Measurements from ENCODE around the gene CBL. TPM values are rescaled to one million over a fixed set of nuclear protein-coding genes. Genes with fewer than 3 reads are reported as not detected.
"Not testable (repeated sequence)": the region's sequence is repeated elsewhere in the genome, so short reads cannot be mapped to it uniquely, and the experiment has no call there.

The CBL gene
- total RNA-seq, 2 experiments from 2014 or later = 43.6 to 43.7 TPM

DNA sequence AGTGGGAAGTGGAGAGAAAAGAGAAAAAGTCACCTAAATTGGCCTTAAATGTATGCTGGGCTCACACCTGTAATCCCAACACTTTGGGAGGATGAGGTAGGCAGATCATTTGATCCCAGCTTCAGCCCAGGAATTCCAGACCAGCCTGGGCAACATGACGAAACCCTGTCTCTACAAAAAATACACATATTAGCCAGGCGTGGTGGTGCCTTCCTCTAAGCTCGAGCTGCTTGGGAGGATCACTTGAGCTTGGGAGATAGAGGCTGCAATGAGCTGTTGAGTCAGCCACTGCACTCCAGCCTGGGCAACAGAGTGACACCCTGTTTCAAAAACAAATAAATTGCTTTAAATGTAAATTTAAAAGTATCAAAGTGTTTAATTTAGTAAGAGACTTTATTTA is 3.9 kb downstream of the CBL start:
- no peak for DNase-seq
- ATAC-seq = no peak
- Mint-ChIP-seq H3K4me3 (no peak overlapping the region), H3K27ac (no peak overlapping the region), H3K36me3 (ENCODE audit: low read depth) (peaks cover 17% of the 10 kb centered on the region), H3K27me3 (ENCODE audit: low read depth) (no peaks in the 10 kb centered on the region), H3K4me1 (ENCODE audit: low read depth) (peaks cover 23% of the 10 kb centered on the region), H3K9me3 (ENCODE audit: insufficient read depth) (no peaks in the 10 kb centered on the region)
- ChIA-PET POLR2A (no interaction called here), CTCF (interaction anchor here (0.6 to 3.5 kb wide), 3 partner anchors 75 to 265 kb away, joined by 3 to 15 read pairs (median 5); no protein-coding TSS in a partner anchor)

DNA sequence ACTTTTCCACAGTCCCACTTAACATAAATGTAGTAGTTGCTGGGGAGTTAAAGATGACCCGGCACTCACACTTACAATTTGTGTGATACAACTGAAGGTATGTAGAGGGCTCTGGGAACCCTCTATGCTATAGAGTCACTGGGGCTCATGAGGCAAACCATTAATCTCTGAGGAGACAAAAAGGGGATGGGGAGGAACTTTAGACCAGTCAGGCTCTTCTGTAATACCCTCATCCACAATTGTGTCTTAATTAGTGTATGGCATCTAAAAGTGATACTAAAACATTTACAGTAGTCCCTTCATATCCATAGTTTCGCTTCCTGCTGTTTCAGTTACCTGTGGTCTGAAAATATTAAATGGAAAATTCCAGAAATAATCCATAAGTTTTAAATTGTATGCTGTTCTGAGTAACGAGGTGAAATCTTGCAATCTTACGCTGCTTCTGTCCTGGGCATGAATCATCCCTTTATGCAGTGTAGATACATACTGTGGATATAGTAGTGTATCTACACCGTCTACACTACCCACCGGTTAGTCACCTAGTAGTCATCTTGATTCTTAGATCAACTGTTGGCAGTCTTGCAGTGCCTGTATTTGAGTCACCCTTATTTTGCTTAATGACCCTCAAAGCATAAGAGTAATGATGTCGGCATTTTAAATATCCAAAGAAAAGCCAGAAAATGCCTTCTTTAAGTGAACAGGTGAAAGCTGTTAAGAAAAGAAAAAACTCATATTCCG is 12.2 kb downstream of the CBL start:
- Mint-ChIP-seq H3K27ac (no peak overlapping the region), H3K27me3 (ENCODE audit: low read depth) (no peaks in the 10 kb centered on the region), H3K36me3 (ENCODE audit: low read depth) (peaks cover 16% of the 10 kb centered on the region), H3K4me3 (no peak overlapping the region), H3K4me1 (ENCODE audit: low read depth) (peaks cover 25% of the 10 kb centered on the region), H3K9me3 (ENCODE audit: insufficient read depth) (no peaks in the 10 kb centered on the region)
- no peak for DNase-seq
- ATAC-seq = no peak
- ChIA-PET POLR2A (no interaction called here), CTCF (interaction anchor here (1.2 kb wide), 1 partner anchor 120 kb away, joined by 5 read pairs; no protein-coding TSS in a partner anchor)

DNA sequence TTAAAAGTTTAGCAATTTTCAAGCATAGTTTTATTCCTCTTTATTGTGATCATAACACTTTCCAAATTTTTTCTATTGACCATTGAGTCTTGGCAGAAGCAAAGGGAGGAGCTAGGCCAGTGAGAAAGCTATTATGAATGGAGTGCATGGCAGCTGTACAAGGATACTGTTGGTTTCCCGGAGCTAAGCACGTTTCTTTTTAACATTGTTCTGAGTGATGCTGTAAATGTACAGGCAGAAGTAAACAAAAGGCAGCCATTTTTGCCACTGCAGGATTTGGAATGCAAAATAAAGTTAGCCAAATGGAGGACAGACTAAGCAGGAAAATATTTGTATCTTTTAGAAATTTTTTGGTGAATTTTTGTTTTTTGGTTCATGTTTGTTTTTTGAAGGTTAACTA is 16.2 kb downstream of the CBL start:
- peaks cover 28% of the 10 kb centered on the region for H3K36me3 Mint-ChIP-seq (ENCODE audit: low read depth)
- peaks cover 29% of the 10 kb centered on the region for H3K4me1 Mint-ChIP-seq (ENCODE audit: low read depth)
- ChIA-PET CTCF (interaction anchor here (0.6 to 0.9 kb wide), 2 partner anchors 30 to 45 kb away, joined by 3 read pairs; no protein-coding TSS in a partner anchor), POLR2A (interaction anchor here (0.6 kb wide), 2 partner anchors 44 to 114 kb away, joined by 3 read pairs; no protein-coding TSS in a partner anchor)
- H3K4me3 Mint-ChIP-seq = no peak overlapping the region
- no peaks in the 10 kb centered on the region for H3K27me3 Mint-ChIP-seq (ENCODE audit: low read depth)
- no peaks in the 10 kb centered on the region for H3K9me3 Mint-ChIP-seq (ENCODE audit: insufficient read depth)
- ATAC-seq = no peak
- no peak for DNase-seq
- no peak overlapping the region for H3K27ac Mint-ChIP-seq

DNA sequence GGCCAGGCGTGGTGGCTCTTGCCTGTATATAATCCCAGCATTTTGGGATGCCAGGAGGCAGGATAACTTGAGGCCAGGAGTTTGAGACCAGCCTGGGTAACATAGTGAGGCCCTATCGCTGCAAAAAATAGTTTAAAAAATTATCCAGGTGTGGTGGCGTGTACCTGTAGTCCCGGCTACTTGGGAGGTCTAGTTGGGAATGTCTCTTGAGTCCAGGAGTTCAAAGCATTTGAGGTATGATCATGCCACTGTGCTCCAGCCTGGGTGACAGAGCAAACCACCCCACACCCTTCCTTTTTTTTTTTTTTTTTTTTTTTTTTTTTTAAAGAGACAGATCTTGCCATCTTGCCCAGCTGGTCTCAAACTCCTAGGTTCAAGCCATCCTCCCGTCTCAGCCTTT is 16.8 kb downstream of the CBL start:
- Mint-ChIP-seq H3K27ac (no peak overlapping the region), H3K36me3 (ENCODE audit: low read depth) (peaks cover 25% of the 10 kb centered on the region), H3K4me1 (ENCODE audit: low read depth) (peaks cover 29% of the 10 kb centered on the region), H3K9me3 (ENCODE audit: insufficient read depth) (no peaks in the 10 kb centered on the region), H3K27me3 (ENCODE audit: low read depth) (no peaks in the 10 kb centered on the region), H3K4me3 (no peak overlapping the region)
- no peak for ATAC-seq
- ChIA-PET POLR2A (interaction anchor here (0.6 kb wide), 1 partner anchor 115 kb away, joined by 3 read pairs; no protein-coding TSS in a partner anchor), CTCF (interaction anchor here (0.9 kb wide), 1 partner anchor 31 kb away, joined by 3 read pairs; no protein-coding TSS in a partner anchor)
- DNase-seq = no peak

DNA sequence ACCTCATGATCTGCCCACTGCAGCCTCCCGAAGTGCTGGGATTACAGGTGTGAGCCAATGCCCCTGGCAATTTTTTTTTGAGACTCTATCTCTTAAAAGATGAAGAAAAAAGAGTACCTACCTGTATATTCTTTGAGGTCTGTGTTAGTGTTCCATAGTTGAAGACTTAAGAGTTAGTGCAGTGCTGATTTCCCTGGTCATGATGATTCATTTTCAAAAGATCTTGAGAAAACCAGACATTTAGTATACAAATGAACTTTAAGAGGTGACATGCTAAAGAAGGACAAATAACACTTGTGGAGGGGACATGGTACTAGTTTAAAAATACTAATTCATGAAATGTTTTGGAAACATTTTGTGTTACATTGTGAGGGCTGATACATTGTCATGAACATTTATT is 17.7 kb downstream of the CBL start:
- no peak for ATAC-seq
- Mint-ChIP-seq H3K36me3 (ENCODE audit: low read depth) (peaks cover 19% of the 10 kb centered on the region), H3K9me3 (ENCODE audit: insufficient read depth) (no peaks in the 10 kb centered on the region), H3K4me1 (ENCODE audit: low read depth) (peaks cover 32% of the 10 kb centered on the region), H3K27me3 (ENCODE audit: low read depth) (no peaks in the 10 kb centered on the region), H3K4me3 (no peak overlapping the region), H3K27ac (peak overlapping the region; percentile 39)
- ChIA-PET POLR2A (no interaction called here), CTCF (interaction anchor here (1.0 kb wide), 2 partner anchors 18 to 61 kb away, joined by 3 to 4 read pairs; partner anchors contain the start of gene CBL)
- DNase-seq = no peak

DNA sequence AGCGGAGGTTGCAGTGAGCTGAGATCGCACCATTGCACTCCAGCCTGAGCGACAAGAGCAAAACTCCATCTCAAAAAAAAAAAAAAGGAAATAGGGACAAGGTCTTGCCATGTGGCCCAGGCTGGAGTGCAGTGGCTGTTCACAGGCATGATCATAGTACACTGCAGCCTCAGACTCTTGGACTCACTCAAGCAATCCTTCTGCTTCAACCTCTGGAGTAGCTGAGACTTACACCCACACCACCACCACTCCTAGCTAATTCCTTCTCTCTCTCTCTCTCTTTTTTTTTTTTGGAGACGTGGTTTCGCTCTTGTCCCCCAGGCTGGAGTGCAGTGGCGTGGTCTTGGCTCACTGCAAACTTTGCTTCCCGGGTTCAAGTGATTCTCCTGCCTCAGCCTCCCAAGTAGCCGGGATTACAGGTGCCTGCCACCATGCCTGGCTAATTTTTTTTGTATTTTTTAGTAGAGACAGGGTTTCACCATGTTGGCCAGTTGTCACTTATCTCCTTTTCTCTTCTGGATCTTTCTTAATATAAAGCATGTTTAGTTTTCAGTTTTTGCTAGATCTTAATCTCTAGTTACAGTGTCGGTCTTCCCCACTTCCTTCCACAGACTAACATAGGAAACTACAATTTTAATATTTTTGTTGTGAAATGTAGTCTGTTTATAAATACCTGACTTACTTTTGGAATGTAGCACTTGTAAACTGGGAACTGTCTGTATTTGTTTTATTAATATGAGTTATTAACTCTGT is 22.6 kb downstream of the CBL start:
- H3K4me3 Mint-ChIP-seq = peak overlapping the region; percentile 49
- peaks cover 38% of the 10 kb centered on the region for H3K36me3 Mint-ChIP-seq (ENCODE audit: low read depth)
- peak overlapping the region; percentile 58 for H3K27ac Mint-ChIP-seq
- not testable (repeated sequence) for DNase-seq; H3K27me3 Mint-ChIP-seq (ENCODE audit: low read depth); H3K9me3 Mint-ChIP-seq (ENCODE audit: insufficient read depth)
- ATAC-seq = peak; percentile 75
- peaks cover 38% of the 10 kb centered on the region for H3K4me1 Mint-ChIP-seq (ENCODE audit: low read depth)
- ChIA-PET POLR2A (interaction anchor here (0.6 kb wide), 1 partner anchor 23 kb away, joined by 3 read pairs; the partner anchor contains the start of gene CBL), CTCF (interaction anchor here (0.6 to 1.4 kb wide), 7 partner anchors 22 to 119 kb away, joined by 3 to 7 read pairs (median 3); partner anchors contain the start of gene CBL)

DNA sequence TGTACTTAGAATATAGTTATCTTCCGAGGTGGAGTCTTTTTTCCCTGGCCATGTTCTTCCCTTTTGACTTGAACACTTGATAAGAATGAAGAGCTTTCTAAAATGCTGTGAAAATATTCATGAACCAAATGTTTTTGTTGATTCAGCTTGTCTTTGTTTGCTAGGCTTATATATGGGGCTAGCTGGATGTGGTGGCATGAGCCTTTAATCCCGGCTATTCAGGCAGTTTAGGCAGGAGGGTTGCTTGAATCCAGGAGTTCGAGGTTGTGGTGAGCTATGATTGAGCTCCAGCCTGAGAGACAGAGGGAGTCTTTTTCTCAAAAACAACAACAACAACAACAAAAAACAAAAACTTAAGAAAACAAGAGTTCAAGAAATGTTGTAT is 23.1 kb downstream of the CBL start:
- DNase-seq (no peak), ATAC-seq (no peak)
- Mint-ChIP-seq H3K27ac (peak overlapping the region; percentile 58), H3K9me3 (ENCODE audit: insufficient read depth) (no peaks in the 10 kb centered on the region), H3K27me3 (ENCODE audit: low read depth) (no peaks in the 10 kb centered on the region), H3K4me3 (peak overlapping the region; percentile 49), H3K36me3 (ENCODE audit: low read depth) (peaks cover 37% of the 10 kb centered on the region), H3K4me1 (ENCODE audit: low read depth) (peaks cover 33% of the 10 kb centered on the region)
- ChIA-PET CTCF (interaction anchor here (0.6 to 1.4 kb wide), 6 partner anchors 22 to 118 kb away, joined by 3 to 7 read pairs (median 4); partner anchors contain the start of gene CBL), POLR2A (interaction anchor here (0.6 kb wide), 1 partner anchor 23 kb away, joined by 3 read pairs; the partner anchor contains the start of gene CBL)

DNA sequence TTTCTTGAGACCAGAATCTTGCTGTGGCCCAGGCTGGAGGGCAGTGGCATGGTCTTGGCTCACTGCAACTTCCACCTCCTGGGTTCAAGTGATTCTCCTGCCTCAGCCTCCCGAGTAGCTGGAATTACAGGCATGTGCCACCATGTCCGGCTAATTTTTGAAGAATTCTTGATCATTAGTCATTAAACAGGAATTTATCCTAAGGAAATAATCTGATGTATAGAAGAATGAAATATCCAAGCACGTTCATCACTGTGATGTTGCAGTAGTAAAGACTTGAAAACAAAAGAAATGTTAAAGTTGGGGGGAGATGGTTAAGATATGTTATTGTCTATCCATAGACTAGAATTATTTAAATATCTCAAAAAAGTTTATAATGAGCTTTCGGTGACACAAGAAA is 23.6 kb downstream of the CBL start:
- ATAC-seq (no peak), DNase-seq (no peak)
- H3K4me1 Mint-ChIP-seq (ENCODE audit: low read depth) = peaks cover 32% of the 10 kb centered on the region
- CTCF ChIA-PET = interaction anchor here (0.5 to 1.4 kb wide), 4 partner anchors 24 to 1797 kb away, joined by 3 to 7 read pairs (median 4); partner anchors contain the start of gene CBL
- H3K4me3 Mint-ChIP-seq = no peak overlapping the region
- POLR2A ChIA-PET = interaction anchor here (0.6 kb wide), 2 partner anchors 24 to 594 kb away, joined by 3 read pairs; partner anchors contain the start of gene CBL
- H3K27ac Mint-ChIP-seq = no peak overlapping the region
- H3K9me3 Mint-ChIP-seq (ENCODE audit: insufficient read depth) = no peaks in the 10 kb centered on the region
- H3K27me3 Mint-ChIP-seq (ENCODE audit: low read depth) = no peaks in the 10 kb centered on the region
- H3K36me3 Mint-ChIP-seq (ENCODE audit: low read depth) = peaks cover 39% of the 10 kb centered on the region

DNA sequence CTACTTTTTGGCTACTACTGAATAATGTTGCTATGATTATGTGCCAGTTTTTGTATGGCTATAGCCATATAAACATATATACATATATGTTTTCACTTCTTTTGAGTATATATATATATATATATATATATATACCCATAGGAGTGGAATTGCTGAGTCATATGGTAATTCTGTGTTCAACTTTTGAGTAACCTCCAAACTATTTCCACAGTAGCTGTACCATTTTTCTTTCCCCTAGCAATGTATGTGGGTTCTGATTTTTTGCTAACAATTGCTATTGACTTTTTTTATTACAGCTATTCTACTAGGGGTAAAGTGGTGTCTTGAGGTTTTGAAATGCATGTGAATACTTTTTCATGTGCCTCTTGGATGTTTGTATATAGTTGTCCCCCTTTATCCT is 30.4 kb downstream of the CBL start:
- Mint-ChIP-seq H3K27me3 (ENCODE audit: low read depth) (no peaks in the 10 kb centered on the region), H3K9me3 (ENCODE audit: insufficient read depth) (no peaks in the 10 kb centered on the region), H3K4me3 (no peak overlapping the region), H3K4me1 (ENCODE audit: low read depth) (peaks cover 42% of the 10 kb centered on the region), H3K36me3 (ENCODE audit: low read depth) (peaks cover 64% of the 10 kb centered on the region), H3K27ac (no peak overlapping the region)
- POLR2A ChIA-PET = no interaction called here
- no peak for ATAC-seq
- CTCF ChIA-PET = interaction anchor here (0.9 to 1.0 kb wide), 3 partner anchors 26 to 48 kb away, joined by 3 to 5 read pairs (median 3); partner anchors contain the start of gene CBL
- no peak for DNase-seq

DNA sequence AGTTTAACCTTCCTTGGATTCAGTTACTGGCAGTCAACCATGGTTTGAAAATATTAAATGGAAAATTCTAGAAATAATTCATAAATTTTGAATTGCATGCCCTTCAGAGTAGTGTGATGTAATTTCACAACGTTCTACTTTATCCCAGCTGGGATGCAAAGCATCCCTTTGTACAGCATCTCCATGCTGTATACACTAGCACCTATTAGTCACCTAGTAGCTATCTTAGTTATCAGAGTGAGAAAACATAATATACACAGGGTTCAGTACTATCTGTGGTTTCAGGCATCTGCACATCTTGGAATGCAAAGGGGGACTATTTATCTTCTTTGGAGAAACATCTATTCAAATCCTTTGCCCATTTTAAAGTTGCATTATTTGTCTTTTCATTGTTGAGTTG is 30.8 kb downstream of the CBL start:
- H3K4me1 Mint-ChIP-seq (ENCODE audit: low read depth) = peaks cover 45% of the 10 kb centered on the region
- no peak overlapping the region for H3K4me3 Mint-ChIP-seq

DNA sequence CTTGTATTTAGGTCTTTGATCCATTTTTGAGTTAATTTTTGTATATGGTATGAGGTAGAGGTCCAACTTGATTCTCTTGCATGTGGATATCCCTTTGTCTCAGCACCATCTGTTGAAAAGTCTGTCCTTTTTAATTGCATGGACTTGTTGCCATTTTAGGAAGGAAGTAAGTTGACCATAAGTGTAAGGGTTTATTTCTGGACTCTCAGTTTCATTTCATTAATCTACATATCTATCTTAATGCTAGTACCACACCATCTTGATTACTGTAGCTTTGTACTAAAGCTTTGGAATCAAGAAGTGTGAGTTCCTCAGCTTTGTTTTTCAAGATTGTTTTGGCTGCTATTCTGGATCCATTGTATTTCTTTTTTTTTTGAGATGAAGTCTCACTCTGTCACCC is 31.4 kb downstream of the CBL start:
- Mint-ChIP-seq H3K36me3 (ENCODE audit: low read depth) (peaks cover 65% of the 10 kb centered on the region), H3K4me1 (ENCODE audit: low read depth) (peaks cover 46% of the 10 kb centered on the region), H3K9me3 (ENCODE audit: insufficient read depth) (no peaks in the 10 kb centered on the region), H3K27me3 (ENCODE audit: low read depth) (no peaks in the 10 kb centered on the region), H3K27ac (no peak overlapping the region), H3K4me3 (no peak overlapping the region)
- DNase-seq = no peak
- ATAC-seq = no peak
- ChIA-PET CTCF (no interaction called here), POLR2A (no interaction called here)

More for the DNA sequence above, 30.8 kb downstream of the CBL start:
- Mint-ChIP-seq H3K27ac (no peak overlapping the region), H3K36me3 (ENCODE audit: low read depth) (peaks cover 68% of the 10 kb centered on the region), H3K27me3 (ENCODE audit: low read depth) (no peaks in the 10 kb centered on the region), H3K9me3 (ENCODE audit: insufficient read depth) (no peaks in the 10 kb centered on the region)
- POLR2A ChIA-PET = no interaction called here
- CTCF ChIA-PET = interaction anchor here (0.9 to 1.0 kb wide), 3 partner anchors 26 to 47 kb away, joined by 3 to 5 read pairs (median 3); partner anchors contain the start of gene CBL
- DNase-seq = no peak
- ATAC-seq = no peak

Data from activated CD8-positive, alpha-beta T cell treated with anti-CD3 and anti-CD28 coated beads, Interleukin-2, amount 10 ng/mL, durations not matched to agents 7 days and 5 days (primary cell).